Measurements from ENCODE around the gene PITPNC1. TPM values are rescaled to one million over a fixed set of nuclear protein-coding genes. Genes with fewer than 3 reads are reported as not detected.

Gene PITPNC1
- total RNA-seq, 1 donor from 2014 or later, result 19.3 TPM

- no peak for ATAC-seq (ENCODE audit: low read depth)
- Mint-ChIP-seq H3K36me3 (ENCODE audit: low read depth) (no peaks in the 10 kb centered on the region), H3K27me3 (no peaks in the 10 kb centered on the region), H3K4me3 (no peak overlapping the region), H3K4me1 (no peaks in the 10 kb centered on the region), H3K9me3 (no peaks in the 10 kb centered on the region), H3K27ac (no peak overlapping the region)
- no peak for DNase-seq
- intact Hi-C loops (cut with micrococcal nuclease), result loop anchor here (10.0 kb wide), 1 partner anchor 128 kb away; no protein-coding TSS in a partner anchor
- no peak for TF ChIP-seq CTCF (IDR thresholded peaks at IDR 0.05)
- ChIA-PET CTCF (interaction anchor here (1.0 to 2.9 kb wide), 5 partner anchors 43 to 243 kb away, joined by 3 to 11 read pairs (median 5); no protein-coding TSS in a partner anchor), POLR2A (interaction anchor here (1.2 to 1.8 kb wide), 2 partner anchors 28 to 223 kb away, joined by 3 to 5 read pairs; no protein-coding TSS in a partner anchor)
Observed at GRCh38 chr17:67602444-67602843, 225.4 kb downstream of the PITPNC1 start.

- Mint-ChIP-seq H3K4me1 (no peaks in the 10 kb centered on the region), H3K27me3 (no peaks in the 10 kb centered on the region), H3K36me3 (ENCODE audit: low read depth) (no peaks in the 10 kb centered on the region), H3K27ac (no peak overlapping the region), H3K9me3 (no peaks in the 10 kb centered on the region), H3K4me3 (no peak overlapping the region)
- no peak for TF ChIP-seq CTCF (IDR thresholded peaks at IDR 0.05)
- ChIA-PET POLR2A (interaction anchor here (1.2 to 1.8 kb wide), 2 partner anchors 28 to 224 kb away, joined by 3 to 5 read pairs; no protein-coding TSS in a partner anchor), CTCF (interaction anchor here (0.6 to 2.9 kb wide), 5 partner anchors 43 to 227 kb away, joined by 3 to 11 read pairs (median 4); no protein-coding TSS in a partner anchor)
- intact Hi-C loops (cut with micrococcal nuclease), result loop anchor here (1.0 to 10.0 kb wide), 3 partner anchors 44 to 229 kb away; no protein-coding TSS in a partner anchor
- DNase-seq, result no peak
- peak; percentile 75 for ATAC-seq (ENCODE audit: low read depth)
Observed at GRCh38 chr17:67602974-67603373, 225.9 kb downstream of the PITPNC1 start.

- Mint-ChIP-seq H3K27me3 (no peaks in the 10 kb centered on the region), H3K36me3 (ENCODE audit: low read depth) (no peaks in the 10 kb centered on the region), H3K4me3 (no peak overlapping the region), H3K27ac (no peak overlapping the region), H3K4me1 (no peaks in the 10 kb centered on the region), H3K9me3 (no peaks in the 10 kb centered on the region)
- TF ChIP-seq CTCF (IDR thresholded peaks at IDR 0.05), result no peak
- intact Hi-C loops (cut with micrococcal nuclease), result loop anchor here (10.0 kb wide), 1 partner anchor 131 kb away; no protein-coding TSS in a partner anchor
- POLR2A ChIA-PET, result interaction anchor here (0.6 kb wide), 1 partner anchor 75 kb away, joined by 4 read pairs; no protein-coding TSS in a partner anchor
- DNase-seq (no peak), ATAC-seq (ENCODE audit: low read depth) (no peak)
- CTCF ChIA-PET, result interaction anchor here (0.6 kb wide), 1 partner anchor 21 kb away, joined by 3 read pairs; no protein-coding TSS in a partner anchor
Observed at GRCh38 chr17:67605256-67605912, 228.3 kb downstream of the PITPNC1 start.

GRCh38 chr17:67606471-67606870 lies 229.4 kb downstream of the PITPNC1 start:
- H3K4me1 Mint-ChIP-seq, result no peaks in the 10 kb centered on the region
- ChIA-PET POLR2A (no interaction called here), CTCF (no interaction called here)
- H3K9me3 Mint-ChIP-seq, result no peaks in the 10 kb centered on the region
- no peak for DNase-seq
- no peak for ATAC-seq (ENCODE audit: low read depth)
- no peaks in the 10 kb centered on the region for H3K36me3 Mint-ChIP-seq (ENCODE audit: low read depth)
- H3K4me3 Mint-ChIP-seq, result no peak overlapping the region
- no peaks in the 10 kb centered on the region for H3K27me3 Mint-ChIP-seq
- TF ChIP-seq CTCF (IDR thresholded peaks at IDR 0.05), result no peak
- no peak overlapping the region for H3K27ac Mint-ChIP-seq
- intact Hi-C loops (cut with micrococcal nuclease), result loop anchor here (10.0 kb wide), 1 partner anchor 132 kb away; no protein-coding TSS in a partner anchor

GRCh38 chr17:67606896-67607604 lies 230.0 kb downstream of the PITPNC1 start:
- Mint-ChIP-seq H3K27me3 (no peaks in the 10 kb centered on the region), H3K4me3 (no peak overlapping the region), H3K27ac (no peak overlapping the region), H3K4me1 (no peaks in the 10 kb centered on the region), H3K36me3 (ENCODE audit: low read depth) (no peaks in the 10 kb centered on the region), H3K9me3 (no peaks in the 10 kb centered on the region)
- intact Hi-C loops (cut with micrococcal nuclease), result loop anchor here (10.0 kb wide), 1 partner anchor 132 kb away; no protein-coding TSS in a partner anchor
- TF ChIP-seq CTCF (IDR thresholded peaks at IDR 0.05), result no peak
- DNase-seq, result no peak
- ChIA-PET CTCF (no interaction called here), POLR2A (no interaction called here)
- ATAC-seq (ENCODE audit: low read depth), result no peak
